C4-2B (cell line): ENCODE measurements around the gene PRKCE.

Experiments
- H3K27ac ChIP-seq: fragments of 450-650 bp; 2 replicates; pipeline ENCODE4 v1.5.1; 2017
- ZFX ChIP-seq: fragments of 450-650 bp; IDR thresholded peaks from 2 replicates; pipeline ENCODE4 v1.6.1; 2017
- TF ChIP-seq, protein P1 (sequence below): fragments of 450-650 bp; conservative IDR thresholded peaks from 2 replicates; pipeline ENCODE4 v1.5.1; 2017; ENCODE audit warnings: mild to moderate bottlenecking

The PRKCE gene

DNA sequence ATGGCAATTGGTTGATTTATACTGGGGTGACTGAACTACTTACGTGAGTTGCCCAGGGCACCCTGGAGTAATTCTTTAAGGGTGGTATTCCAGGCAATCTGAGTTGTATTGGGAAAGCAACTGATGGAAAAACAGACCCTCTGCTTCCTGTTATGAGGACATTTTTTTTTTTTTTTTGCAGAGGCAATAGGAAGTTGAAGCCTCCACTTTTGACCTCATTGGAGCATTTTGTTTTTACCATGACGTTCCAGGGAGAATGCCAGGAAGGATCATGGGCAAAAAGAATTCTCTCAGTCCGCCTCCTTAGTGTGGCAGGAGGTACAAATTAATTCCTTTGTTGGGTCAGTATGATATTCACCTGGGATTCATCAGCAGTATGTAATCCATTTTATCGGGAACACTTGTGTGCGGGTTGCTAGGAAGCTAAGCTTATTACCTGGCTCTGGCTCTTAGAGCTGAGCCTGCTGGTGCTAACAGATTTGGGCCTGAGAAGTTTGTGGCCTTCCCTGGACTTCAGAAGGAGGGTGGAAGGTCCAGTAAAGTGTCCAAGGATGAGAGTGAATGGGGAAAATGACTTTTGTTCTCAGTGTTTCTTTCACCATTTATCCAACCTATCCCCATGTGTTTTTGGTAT lies 372.8 kb downstream of the PRKCE start:
- no peak for TF ChIP-seq ZFX
- TF ChIP-seq, protein P1, sequence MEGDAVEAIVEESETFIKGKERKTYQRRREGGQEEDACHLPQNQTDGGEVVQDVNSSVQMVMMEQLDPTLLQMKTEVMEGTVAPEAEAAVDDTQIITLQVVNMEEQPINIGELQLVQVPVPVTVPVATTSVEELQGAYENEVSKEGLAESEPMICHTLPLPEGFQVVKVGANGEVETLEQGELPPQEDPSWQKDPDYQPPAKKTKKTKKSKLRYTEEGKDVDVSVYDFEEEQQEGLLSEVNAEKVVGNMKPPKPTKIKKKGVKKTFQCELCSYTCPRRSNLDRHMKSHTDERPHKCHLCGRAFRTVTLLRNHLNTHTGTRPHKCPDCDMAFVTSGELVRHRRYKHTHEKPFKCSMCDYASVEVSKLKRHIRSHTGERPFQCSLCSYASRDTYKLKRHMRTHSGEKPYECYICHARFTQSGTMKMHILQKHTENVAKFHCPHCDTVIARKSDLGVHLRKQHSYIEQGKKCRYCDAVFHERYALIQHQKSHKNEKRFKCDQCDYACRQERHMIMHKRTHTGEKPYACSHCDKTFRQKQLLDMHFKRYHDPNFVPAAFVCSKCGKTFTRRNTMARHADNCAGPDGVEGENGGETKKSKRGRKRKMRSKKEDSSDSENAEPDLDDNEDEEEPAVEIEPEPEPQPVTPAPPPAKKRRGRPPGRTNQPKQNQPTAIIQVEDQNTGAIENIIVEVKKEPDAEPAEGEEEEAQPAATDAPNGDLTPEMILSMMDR, result no peak
- no peak overlapping the region for H3K27ac ChIP-seq

DNA sequence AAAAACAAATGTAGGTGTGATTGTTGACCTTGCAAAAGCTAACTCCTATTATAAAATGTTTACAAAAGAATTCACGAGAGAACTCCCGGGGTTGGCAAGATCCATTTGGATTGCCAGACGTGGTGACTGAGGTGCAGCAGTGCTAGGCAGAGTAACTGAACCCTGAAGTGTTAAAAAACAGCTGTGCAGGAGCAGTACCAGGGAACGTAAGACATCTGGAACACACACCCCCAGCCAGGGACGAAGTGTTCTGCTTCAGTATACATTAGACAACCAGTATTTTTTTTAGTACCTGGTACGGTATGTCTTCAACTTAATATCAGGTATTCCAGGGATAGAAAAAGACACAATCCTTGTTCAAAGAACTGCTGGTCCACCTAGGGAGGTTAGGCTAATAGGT lies 373.6 kb downstream of the PRKCE start:
- no peak overlapping the region for H3K27ac ChIP-seq
- TF ChIP-seq ZFX, result no peak
- TF ChIP-seq, protein P1, result no peak

DNA sequence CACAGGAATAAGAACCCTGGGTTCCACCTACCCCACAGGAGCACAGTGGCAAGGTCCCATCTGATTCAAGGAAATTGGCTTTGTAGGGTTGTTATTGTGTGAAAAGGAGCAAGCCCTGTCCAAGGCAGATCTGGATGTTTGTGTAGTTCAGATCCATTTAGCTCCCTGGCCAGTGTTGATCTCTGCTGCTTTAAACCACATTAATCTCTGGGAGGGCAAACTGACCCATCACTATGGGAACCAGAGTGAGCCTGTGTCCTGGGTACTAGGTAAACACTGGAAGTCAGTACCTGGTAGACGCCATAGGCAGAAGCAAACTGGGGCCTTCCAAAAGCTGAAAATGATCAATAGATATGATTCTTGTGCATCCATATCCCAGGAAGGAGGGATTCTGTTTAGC lies 374.2 kb downstream of the PRKCE start:
- H3K27ac ChIP-seq, result no peak overlapping the region
- TF ChIP-seq, protein P1, result no peak
- no peak for TF ChIP-seq ZFX

GRCh38 chr2:46026431-46026830 lies 375.0 kb downstream of the PRKCE start:
- no peak overlapping the region for H3K27ac ChIP-seq

DNA sequence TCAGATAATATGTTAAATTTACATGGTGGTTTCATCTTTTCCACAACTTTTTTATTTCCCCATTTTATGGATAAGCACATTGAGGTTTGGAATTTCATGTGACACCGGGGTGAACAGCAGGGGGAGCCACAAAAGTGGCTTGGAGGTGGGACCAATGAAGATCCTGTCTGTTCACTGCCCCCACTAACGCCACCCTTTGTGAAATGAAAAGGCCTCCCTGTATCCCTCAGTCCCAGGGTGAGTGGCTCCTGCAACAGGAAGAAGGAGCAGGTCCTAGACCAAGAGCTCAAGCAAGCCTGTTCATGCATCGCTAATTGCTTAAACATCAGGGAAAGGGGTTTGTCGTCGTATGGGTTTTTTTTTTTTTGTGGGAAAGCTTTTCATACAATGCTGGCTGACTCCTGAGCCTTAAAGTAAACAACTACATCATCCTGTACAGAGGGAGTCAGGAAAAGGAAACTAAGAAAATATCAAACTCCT lies 377.9 kb downstream of the PRKCE start:
- no peak overlapping the region for H3K27ac ChIP-seq
- TF ChIP-seq, protein P1, result peak; percentile 19; the same call in 1 of the 2 replicates
- no peak for TF ChIP-seq ZFX

More at GRCh38 chr2:46026431-46026830, 375.0 kb downstream of the PRKCE start:
- no peak for TF ChIP-seq ZFX
- TF ChIP-seq, protein P1, result no peak

- no peak for TF ChIP-seq ZFX
- TF ChIP-seq, protein P1, result no peak
- no peak overlapping the region for H3K27ac ChIP-seq
These were observed 378.9 kb downstream of the PRKCE start for GRCh38 chr2:46030330-46030729.

- no peak overlapping the region for H3K27ac ChIP-seq
These were observed 380.8 kb downstream of the PRKCE start for GRCh38 chr2:46032161-46032813.

More at GRCh38 chr2:46032161-46032813, 380.8 kb downstream of the PRKCE start:
- TF ChIP-seq, protein P1, result no peak
- TF ChIP-seq ZFX, result no peak
